Loucy (cell line): ENCODE data around the gene PCDHB8.
"Not testable (repeated sequence)": the region's sequence is repeated elsewhere in the genome, so short reads cannot be mapped to it uniquely, and the experiment has no call there.

Source experiments
- EZH2phosphoT487 ChIP-seq: fragments of 200-600 bp; IDR thresholded peaks from 2 replicates; pipeline ENCODE4 v1.6.1; 2018; ENCODE audit warnings: antibody characterized with exemption, mild to moderate bottlenecking, moderate library complexity, borderline replicate concordance
- TF ChIP-seq, protein P1 (sequence below): fragments of 200-600 bp; sonication (generic); conservative IDR thresholded peaks from 2 replicates; pipeline ENCODE4 v1.5.1; 2014; ENCODE audit warnings: mild to moderate bottlenecking, antibody characterized with exemption, low read length

DNA sequence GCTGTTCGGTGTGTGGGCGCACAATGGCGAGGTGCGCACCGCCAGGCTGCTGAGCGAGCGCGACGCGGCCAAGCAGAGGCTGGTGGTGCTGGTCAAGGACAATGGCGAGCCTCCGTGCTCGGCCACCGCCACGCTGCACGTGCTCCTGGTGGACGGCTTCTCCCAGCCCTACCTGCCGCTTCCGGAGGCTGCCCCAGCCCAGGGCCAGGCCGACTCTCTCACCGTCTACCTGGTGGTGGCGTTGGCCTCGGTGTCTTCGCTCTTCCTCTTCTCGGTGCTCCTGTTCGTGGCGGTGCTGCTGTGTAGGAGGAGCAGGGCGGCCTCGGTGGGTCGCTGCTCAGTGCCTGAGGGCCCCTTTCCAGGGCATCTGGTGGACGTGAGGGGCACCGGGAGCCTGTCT, 2.3 kb downstream of the PCDHB8 start:
- TF ChIP-seq, protein P1, sequence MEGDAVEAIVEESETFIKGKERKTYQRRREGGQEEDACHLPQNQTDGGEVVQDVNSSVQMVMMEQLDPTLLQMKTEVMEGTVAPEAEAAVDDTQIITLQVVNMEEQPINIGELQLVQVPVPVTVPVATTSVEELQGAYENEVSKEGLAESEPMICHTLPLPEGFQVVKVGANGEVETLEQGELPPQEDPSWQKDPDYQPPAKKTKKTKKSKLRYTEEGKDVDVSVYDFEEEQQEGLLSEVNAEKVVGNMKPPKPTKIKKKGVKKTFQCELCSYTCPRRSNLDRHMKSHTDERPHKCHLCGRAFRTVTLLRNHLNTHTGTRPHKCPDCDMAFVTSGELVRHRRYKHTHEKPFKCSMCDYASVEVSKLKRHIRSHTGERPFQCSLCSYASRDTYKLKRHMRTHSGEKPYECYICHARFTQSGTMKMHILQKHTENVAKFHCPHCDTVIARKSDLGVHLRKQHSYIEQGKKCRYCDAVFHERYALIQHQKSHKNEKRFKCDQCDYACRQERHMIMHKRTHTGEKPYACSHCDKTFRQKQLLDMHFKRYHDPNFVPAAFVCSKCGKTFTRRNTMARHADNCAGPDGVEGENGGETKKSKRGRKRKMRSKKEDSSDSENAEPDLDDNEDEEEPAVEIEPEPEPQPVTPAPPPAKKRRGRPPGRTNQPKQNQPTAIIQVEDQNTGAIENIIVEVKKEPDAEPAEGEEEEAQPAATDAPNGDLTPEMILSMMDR = not testable (repeated sequence)
- not testable (repeated sequence) for TF ChIP-seq EZH2phosphoT487
